Liver (tissue), 9 donors: ENCODE measurements around the gene SLC26A9. TPM values are rescaled to one million over a fixed set of nuclear protein-coding genes. Genes with fewer than 3 reads are reported as not detected.

Source experiments
- DNase-seq: peaks from one replicate; pipeline ENCODE4 v3.0.0-alpha.2; 2017; ENCODE audit warnings: low spot score
- H3K27ac ChIP-seq, 2 donors: one replicate each; pipeline ENCODE4 v1.7.0; 2013; ENCODE audit warnings: inconsistent platforms in 2 of 2, low read length in 2 of 2, control low read depth in 1 of 2, low read depth in 1 of 2, mild to moderate bottlenecking in 1 of 2
- H3K27me3 ChIP-seq, 4 donors: one replicate each; pipeline versions ENCODE4 v1.6.1 to v1.7.0; 2013; ENCODE audit warnings: low read length in 3 of 4, inconsistent platforms in 1 of 4, mild to moderate bottlenecking in 1 of 4, moderate library complexity in 1 of 4; ENCODE audit not compliant: control insufficient read depth in 4 of 4, insufficient read depth in 4 of 4
- H3K36me3 ChIP-seq, 4 donors: one replicate each; pipeline versions ENCODE4 v1.6.1 to v1.7.0; 2013; ENCODE audit warnings: low read length in 3 of 4, mild to moderate bottlenecking in 3 of 4, low read depth in 1 of 4, moderate library complexity in 1 of 4; ENCODE audit not compliant: control insufficient read depth in 4 of 4, insufficient read depth in 3 of 4
- H3K4me1 ChIP-seq, 4 donors: one replicate each; pipeline versions ENCODE4 v1.6.1 to v1.7.0; 2013; ENCODE audit warnings: low read length in 3 of 4, mild to moderate bottlenecking in 3 of 4, moderate library complexity in 1 of 4; ENCODE audit not compliant: control insufficient read depth in 4 of 4, insufficient read depth in 4 of 4
- H3K4me3 ChIP-seq, 3 donors: one replicate each; pipeline versions ENCODE4 v1.6.1 to v1.7.0; 2013; ENCODE audit warnings: low read length in 3 of 3, control low read depth in 1 of 3, low read depth in 1 of 3, mild to moderate bottlenecking in 1 of 3
- H3K9ac ChIP-seq, 2 donors: one replicate each; pipeline ENCODE4 v1.7.0; 2013; ENCODE audit warnings: low read length in 2 of 2, mild to moderate bottlenecking in 2 of 2, moderate library complexity in 2 of 2, control low read depth in 1 of 2, low read depth in 1 of 2
- H3K9me3 ChIP-seq, 4 donors: one replicate each; pipeline versions ENCODE4 v1.6.1 to v1.7.0; 2013; ENCODE audit warnings: low read length in 3 of 4; ENCODE audit not compliant: control insufficient read depth in 4 of 4
- CTCF ChIP-seq: fragments of 150-350 bp; IDR thresholded peaks from 2 replicates; pipeline ENCODE4 v1.5.1; 2017; ENCODE audit warnings: improper control_type of control experiment, low read depth, low read length; ENCODE audit not compliant: missing input control
- EGR1 ChIP-seq, 2 donors: IDR thresholded peaks; 2 replicates each; pipeline ENCODE4 v1.6.1; 2016 to 2018; ENCODE audit warnings: antibody characterized with exemption in 2 of 2, low read depth in 2 of 2
- FOXA1 ChIP-seq: IDR thresholded peaks from 2 replicates; pipeline ENCODE4 v1.6.1; 2016; ENCODE audit warnings: antibody characterized with exemption
- FOXA2 ChIP-seq: IDR thresholded peaks from 2 replicates; pipeline ENCODE4 v1.6.1; 2016; ENCODE audit warnings: antibody characterized with exemption
- GABPA ChIP-seq, 2 donors: IDR thresholded peaks in 1 of 2; conservative IDR thresholded peaks in 1 of 2; 2 replicates each; pipeline ENCODE4 v1.6.1; 2016; ENCODE audit warnings: antibody characterized with exemption in 2 of 2, mild to moderate bottlenecking in 1 of 2, moderate library complexity in 1 of 2
- HNF4A ChIP-seq, 2 donors: conservative IDR thresholded peaks; 2 replicates each; pipeline ENCODE4 v1.6.1; 2016; ENCODE audit warnings: antibody characterized with exemption in 2 of 2, mild to moderate bottlenecking in 2 of 2
- HNF4G ChIP-seq: IDR thresholded peaks from 2 replicates; pipeline ENCODE4 v1.6.1; 2016; ENCODE audit warnings: antibody characterized with exemption
- JUND ChIP-seq, 2 donors: IDR thresholded peaks; 2 replicates each; pipeline ENCODE4 v1.6.1; 2016; ENCODE audit warnings: antibody characterized with exemption in 2 of 2
- MAX ChIP-seq: IDR thresholded peaks from 2 replicates; pipeline ENCODE4 v1.6.1; 2016; ENCODE audit warnings: antibody characterized with exemption
- NR2F2 ChIP-seq: IDR thresholded peaks from 2 replicates; pipeline ENCODE4 v1.6.1; 2016; ENCODE audit warnings: antibody characterized with exemption
- RAD21 ChIP-seq, 2 donors: IDR thresholded peaks; 2 replicates each; pipeline ENCODE4 v1.6.1; 2016; ENCODE audit warnings: antibody characterized with exemption in 2 of 2, mild to moderate bottlenecking in 2 of 2
- REST ChIP-seq: IDR thresholded peaks from 2 replicates; pipeline ENCODE4 v1.6.1; 2016; ENCODE audit warnings: antibody characterized with exemption, mild to moderate bottlenecking
- RXRA ChIP-seq, 2 donors: IDR thresholded peaks; 2 replicates each; pipeline ENCODE4 v1.6.1; 2017 to 2018; ENCODE audit warnings: antibody characterized with exemption in 2 of 2, mild to moderate bottlenecking in 1 of 2
- SP1 ChIP-seq: IDR thresholded peaks from 2 replicates; pipeline ENCODE4 v1.6.1; 2018; ENCODE audit warnings: antibody characterized with exemption, mild to moderate bottlenecking
- TAF1 ChIP-seq: conservative IDR thresholded peaks from 2 replicates; pipeline ENCODE4 v1.6.1; 2016; ENCODE audit warnings: antibody characterized with exemption, mild to moderate bottlenecking
- YY1 ChIP-seq: IDR thresholded peaks from 2 replicates; pipeline ENCODE4 v1.6.1; 2016; ENCODE audit warnings: antibody characterized with exemption, mild to moderate bottlenecking
- ZBTB33 ChIP-seq: IDR thresholded peaks from 2 replicates; pipeline ENCODE4 v1.6.1; 2016; ENCODE audit warnings: antibody characterized with exemption
- WGBS: extraction: QIAGEN DNeasy Blood & Tissue Kit; methylation state at CpG from one replicate; pipeline ENCODE4 v1.1.7; 2013; 5-methylcytosine and 5-hydroxymethylcytosine counted together
- polyA plus RNA-seq, 2 donors: library from polyadenylated mRNA; stranded (reverse) in 1 of 2; unstranded in 1 of 2; fragments of 200-250 nt in 1 of 2; fragments of >200 nt in 1 of 2; fragmentation: Nextera tagmentation in 1 of 2; extraction: Ambion mirVana in 1 of 2; gene quantifications; one replicate each; pipeline versions ENCODE4 v1.2.1 to v1.2.3, GENCODE V29; 2013 to 2015
- total RNA-seq, 2 donors: library from RNA; depleted of rRNA; stranded (reverse); fragments of >200 nt; gene quantifications; one replicate each; pipeline ENCODE4 v1.2.3, GENCODE V29; 2014
- donor health status: healthy.
- donor health status: healthy.
- donor health status: healthy.
- donor health status: healthy.
- donor health status: healthy.

The SLC26A9 gene
- total and polyA plus RNA-seq, 4 donors = not detected

- no peak overlapping the region for H3K9ac ChIP-seq
- H3K27me3 ChIP-seq = no peaks in the 10 kb centered on the region
- no peak overlapping the region for H3K4me3 ChIP-seq
- WGBS = 87% methylated on average over 8 of the region's 8 CpGs
- no peaks in the 10 kb centered on the region for H3K36me3 ChIP-seq
- TF ChIP-seq SP1 (no peak), NR2F2 (no peak), CTCF (no peak), TAF1 (no peak), JUND (IDR thresholded peaks at IDR 0.05) (no peak), RXRA (IDR thresholded peaks at IDR 0.05) (no peak), GABPA (IDR thresholded peaks at IDR 0.05 in 1 of 2, conservative IDR thresholded peaks at IDR 0.05 in 1 of 2) (no peak), YY1 (no peak), FOXA1 (no peak), HNF4G (no peak), REST (no peak), RAD21 (IDR thresholded peaks at IDR 0.05) (no peak), HNF4A (conservative IDR thresholded peaks at IDR 0.05) (no peak), ZBTB33 (no peak), EGR1 (IDR thresholded peaks at IDR 0.05; ENCODE audit: low read depth in 2 of 2) (no peak), MAX (no peak)
- no peak overlapping the region for H3K27ac ChIP-seq
- no peaks in the 10 kb centered on the region for H3K9me3 ChIP-seq
- no peaks in the 10 kb centered on the region for H3K4me1 ChIP-seq
- DNase-seq = no peak
Observed at GRCh38 chr1:205935869-205936268, 7.4 kb downstream of the SLC26A9 start.

GRCh38 chr1:205934788-205935187 is 8.5 kb downstream of the SLC26A9 start:
- no peak for TF ChIP-seq CTCF
- TF ChIP-seq RAD21 (IDR thresholded peaks at IDR 0.05) = no peak
- no peak for TF ChIP-seq FOXA2
- TF ChIP-seq GABPA (IDR thresholded peaks at IDR 0.05 in 1 of 2, conservative IDR thresholded peaks at IDR 0.05 in 1 of 2) = no peak
- no peak for TF ChIP-seq TAF1
- TF ChIP-seq MAX = no peak
- TF ChIP-seq ZBTB33 = no peak
- TF ChIP-seq YY1 = no peak
- TF ChIP-seq HNF4G = no peak
- TF ChIP-seq SP1 = no peak
- Histone ChIP-seq H3K4me3 (no peak overlapping the region), H3K4me1 (no peaks in the 10 kb centered on the region), H3K9ac (no peak overlapping the region), H3K36me3 (no peaks in the 10 kb centered on the region), H3K9me3 (no peaks in the 10 kb centered on the region), H3K27me3 (no peaks in the 10 kb centered on the region), H3K27ac (no peak overlapping the region)
- DNase-seq = no peak
- 87% methylated on average over 7 of the region's 7 CpGs for WGBS
